ENCODE data around the gene APOD. TPM values are rescaled to one million over a fixed set of nuclear protein-coding genes. Genes with fewer than 3 reads are reported as not detected.

Gene APOD
- total RNA-seq, 1 experiment from 2014 or later = 0.48 TPM

DNA sequence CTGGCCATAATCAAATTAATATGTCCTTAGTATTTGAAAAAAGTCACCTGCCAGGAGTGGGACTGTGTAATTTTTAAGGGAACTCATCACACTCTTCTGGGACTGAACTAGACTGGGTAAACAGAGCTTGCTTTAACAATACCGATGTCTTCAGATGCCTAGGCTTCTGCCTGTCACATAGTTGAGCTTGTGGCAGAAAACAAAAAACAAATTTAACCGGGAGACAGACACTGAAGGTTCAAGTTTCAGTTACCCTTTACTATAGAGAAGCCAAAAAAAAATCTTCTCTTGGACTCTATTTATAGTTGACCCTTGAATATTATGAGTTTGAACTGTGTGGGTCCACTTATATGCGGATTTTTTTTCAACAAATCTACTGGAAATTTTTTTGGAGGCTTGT, 51.4 kb downstream of the APOD start:
- Histone ChIP-seq H3K4me3 (no peak overlapping the region), H3K36me3 (ENCODE audit: low read depth) (peaks cover 11% of the 10 kb centered on the region), H3K9me2 (ENCODE audit: insufficient read depth) (no peaks in the 10 kb centered on the region), H3K9me3 (ENCODE audit: insufficient read depth, low read depth) (no peaks in the 10 kb centered on the region), H3K27me3 (ENCODE audit: insufficient read depth, low read depth) (no peaks in the 10 kb centered on the region), H3F3A (ENCODE audit: insufficient read depth, low read depth) (no peaks in the 10 kb centered on the region), H3K27ac (no peak overlapping the region), H3K79me2 (ENCODE audit: low read depth) (peaks cover 63% of the 10 kb centered on the region), H4K20me1 (ENCODE audit: insufficient read depth) (peaks cover 33% of the 10 kb centered on the region), H3K4me1 (replicated peaks; ENCODE audit: insufficient read depth) (no peaks in the 10 kb centered on the region), H3K4me2 (no peak overlapping the region), H2AFZ (no peak overlapping the region)
- intact Hi-C loops (cut with micrococcal nuclease; ENCODE audit: unreplicated experiment) = no loop called here
- TF ChIP-seq EZH2 (IDR thresholded peaks at IDR 0.05; ENCODE audit: low read depth) = no peak
- TF ChIP-seq, protein P1, sequence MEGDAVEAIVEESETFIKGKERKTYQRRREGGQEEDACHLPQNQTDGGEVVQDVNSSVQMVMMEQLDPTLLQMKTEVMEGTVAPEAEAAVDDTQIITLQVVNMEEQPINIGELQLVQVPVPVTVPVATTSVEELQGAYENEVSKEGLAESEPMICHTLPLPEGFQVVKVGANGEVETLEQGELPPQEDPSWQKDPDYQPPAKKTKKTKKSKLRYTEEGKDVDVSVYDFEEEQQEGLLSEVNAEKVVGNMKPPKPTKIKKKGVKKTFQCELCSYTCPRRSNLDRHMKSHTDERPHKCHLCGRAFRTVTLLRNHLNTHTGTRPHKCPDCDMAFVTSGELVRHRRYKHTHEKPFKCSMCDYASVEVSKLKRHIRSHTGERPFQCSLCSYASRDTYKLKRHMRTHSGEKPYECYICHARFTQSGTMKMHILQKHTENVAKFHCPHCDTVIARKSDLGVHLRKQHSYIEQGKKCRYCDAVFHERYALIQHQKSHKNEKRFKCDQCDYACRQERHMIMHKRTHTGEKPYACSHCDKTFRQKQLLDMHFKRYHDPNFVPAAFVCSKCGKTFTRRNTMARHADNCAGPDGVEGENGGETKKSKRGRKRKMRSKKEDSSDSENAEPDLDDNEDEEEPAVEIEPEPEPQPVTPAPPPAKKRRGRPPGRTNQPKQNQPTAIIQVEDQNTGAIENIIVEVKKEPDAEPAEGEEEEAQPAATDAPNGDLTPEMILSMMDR (conservative IDR thresholded peaks at IDR 0.05) = no peak
- no TSS peak for BruUV-seq (replicated peaks)
- DNase-seq = no peak
- ChIA-PET POLR2A (ENCODE audit: unreplicated experiment) (no interaction called here), CTCF (interaction anchor here (0.5 kb wide), 1 partner anchor 117 kb away, joined by 3 read pairs; no protein-coding TSS in a partner anchor)

DNA sequence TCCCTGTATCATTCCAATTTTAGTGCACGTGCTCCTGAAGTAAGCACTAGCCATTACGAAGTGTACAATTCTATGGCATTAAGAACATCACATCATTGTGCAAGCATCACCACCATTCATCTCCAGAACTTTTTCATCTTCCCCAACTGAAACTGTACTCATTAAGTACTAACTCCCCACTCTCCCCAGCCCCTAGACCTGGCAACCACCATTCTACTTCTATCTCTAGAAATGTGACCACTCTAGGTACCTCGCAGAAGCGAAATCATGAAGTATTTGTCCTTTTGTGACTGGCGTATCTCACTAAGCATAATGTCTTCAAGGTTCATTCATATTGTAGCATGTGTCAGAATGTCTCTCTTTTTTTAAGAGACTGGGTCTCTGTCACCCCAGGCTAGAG, 52.1 kb downstream of the APOD start:
- CTCF ChIA-PET = no interaction called here
- no peaks in the 10 kb centered on the region for H3K9me2 ChIP-seq (ENCODE audit: insufficient read depth)
- no peak for DNase-seq
- no peaks in the 10 kb centered on the region for H3F3A ChIP-seq (ENCODE audit: insufficient read depth, low read depth)
- H2AFZ ChIP-seq = no peak overlapping the region
- POLR2A ChIA-PET (ENCODE audit: unreplicated experiment) = no interaction called here
- peaks cover 11% of the 10 kb centered on the region for H3K36me3 ChIP-seq (ENCODE audit: low read depth)
- H4K20me1 ChIP-seq (ENCODE audit: insufficient read depth) = peaks cover 30% of the 10 kb centered on the region
- TF ChIP-seq, protein P1 (conservative IDR thresholded peaks at IDR 0.05) = no peak
- no peak for TF ChIP-seq EZH2 (IDR thresholded peaks at IDR 0.05; ENCODE audit: low read depth)
- H3K4me2 ChIP-seq = no peak overlapping the region
- no peak overlapping the region for H3K27ac ChIP-seq
- no peaks in the 10 kb centered on the region for H3K27me3 ChIP-seq (ENCODE audit: insufficient read depth, low read depth)
- BruUV-seq (replicated peaks) = no TSS peak
- H3K79me2 ChIP-seq (ENCODE audit: low read depth) = peaks cover 60% of the 10 kb centered on the region
- H3K9me3 ChIP-seq (ENCODE audit: insufficient read depth, low read depth) = no peaks in the 10 kb centered on the region
- H3K4me1 ChIP-seq (replicated peaks; ENCODE audit: insufficient read depth) = no peaks in the 10 kb centered on the region
- intact Hi-C loops (cut with micrococcal nuclease; ENCODE audit: unreplicated experiment) = no loop called here
- H3K4me3 ChIP-seq = no peak overlapping the region

DNA sequence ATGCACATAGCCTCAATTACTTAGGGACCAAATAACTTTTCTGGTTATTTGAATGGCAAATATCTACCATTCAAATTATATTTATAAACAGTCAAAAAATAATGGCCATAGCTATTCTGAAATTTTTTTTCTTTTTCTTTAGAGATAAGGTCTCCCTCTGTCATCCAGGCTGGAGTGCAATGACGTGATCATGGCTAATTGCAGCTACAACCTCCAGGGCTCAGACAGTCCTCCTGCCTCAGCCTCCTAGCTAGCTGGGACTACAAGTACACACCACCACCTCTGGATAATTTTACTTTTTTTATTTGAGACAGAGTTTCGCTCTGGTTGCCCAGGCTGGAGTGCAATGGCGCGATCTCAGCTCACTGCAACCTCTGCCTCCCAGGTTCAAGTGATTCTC, 57.2 kb downstream of the APOD start:
- Histone ChIP-seq H4K20me1 (ENCODE audit: insufficient read depth) (peaks cover 20% of the 10 kb centered on the region), H3F3A (ENCODE audit: insufficient read depth, low read depth) (peaks cover 12% of the 10 kb centered on the region), H3K36me3 (ENCODE audit: low read depth) (peaks cover 11% of the 10 kb centered on the region), H2AFZ (no peak overlapping the region), H3K4me1 (replicated peaks; ENCODE audit: insufficient read depth) (no peaks in the 10 kb centered on the region), H3K9me2 (ENCODE audit: insufficient read depth) (no peaks in the 10 kb centered on the region), H3K4me2 (no peak overlapping the region), H3K27ac (no peak overlapping the region), H3K79me2 (ENCODE audit: low read depth) (peaks cover 22% of the 10 kb centered on the region; the same call in 1 of the 2 replicates), H3K27me3 (ENCODE audit: insufficient read depth, low read depth) (no peaks in the 10 kb centered on the region), H3K4me3 (no peak overlapping the region), H3K9me3 (ENCODE audit: insufficient read depth, low read depth) (no peaks in the 10 kb centered on the region)
- DNase-seq = peak in 1 of 2 experiments; percentile 25
- ChIA-PET CTCF (interaction anchor here (0.8 to 1.0 kb wide), 2 partner anchors 251 to 255 kb away, joined by 3 to 6 read pairs; partner anchors contain the start of gene XXYLT1), POLR2A (ENCODE audit: unreplicated experiment) (no interaction called here)
- intact Hi-C loops (cut with micrococcal nuclease; ENCODE audit: unreplicated experiment) = no loop called here
- no TSS peak for BruUV-seq (replicated peaks)
- TF ChIP-seq, protein P1 (conservative IDR thresholded peaks at IDR 0.05) = no peak
- no peak for TF ChIP-seq EZH2 (IDR thresholded peaks at IDR 0.05; ENCODE audit: low read depth)

Measured in PC-9 (cell line).